Activated T-helper 1 cell treated with Interleukin-2 at 50 U/mL for 16 hours (primary cell): Measurements from ENCODE around the gene PTPRF.

ENCODE experiments used
- DNase-seq: peaks from one replicate; pipeline ENCODE4 v3.0.0-alpha.2; 2020; ENCODE audit warnings: low read depth

PTPRF gene

DNA sequence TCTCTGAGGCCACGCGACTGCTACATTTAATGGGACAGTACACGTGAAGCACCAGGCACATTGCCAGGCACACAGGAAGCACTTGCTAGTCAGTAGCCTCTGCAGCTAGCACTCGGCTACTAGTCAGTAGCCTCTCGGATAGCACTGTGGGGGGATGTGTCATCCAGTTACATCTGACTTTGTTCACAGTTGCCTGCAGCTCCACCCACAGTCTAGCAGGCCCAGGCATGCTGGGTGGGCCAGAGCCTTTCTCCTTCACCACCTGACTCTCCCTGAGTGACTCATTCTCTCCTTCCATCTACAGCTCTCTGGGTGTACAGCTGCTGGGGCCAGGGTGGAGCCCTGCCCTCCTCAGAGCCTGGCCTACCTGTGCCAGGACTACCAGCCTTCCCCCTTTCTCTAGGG lies 51.5 kb downstream of the PTPRF start:
- no peak for DNase-seq

DNA sequence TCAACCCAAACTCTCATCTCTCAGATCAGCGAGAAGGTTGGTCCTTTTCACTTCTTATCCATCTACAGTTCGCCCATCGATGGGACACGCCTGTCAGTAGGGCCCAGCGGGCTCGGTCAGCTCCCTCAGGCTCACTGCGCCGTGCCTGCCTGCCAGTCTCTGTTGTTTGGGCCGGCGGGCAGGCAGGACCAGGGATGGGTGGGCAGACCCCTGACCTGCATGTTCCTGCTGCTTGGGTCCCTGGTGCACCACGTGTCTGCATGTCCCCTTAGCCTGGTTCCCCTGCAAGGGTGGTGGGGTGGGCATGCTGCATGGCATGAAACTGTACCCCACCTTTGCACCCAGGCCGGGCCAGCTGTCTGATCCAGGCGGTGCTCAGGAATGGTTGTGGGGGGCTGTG lies 52.4 kb downstream of the PTPRF start:
- DNase-seq = no peak

DNA sequence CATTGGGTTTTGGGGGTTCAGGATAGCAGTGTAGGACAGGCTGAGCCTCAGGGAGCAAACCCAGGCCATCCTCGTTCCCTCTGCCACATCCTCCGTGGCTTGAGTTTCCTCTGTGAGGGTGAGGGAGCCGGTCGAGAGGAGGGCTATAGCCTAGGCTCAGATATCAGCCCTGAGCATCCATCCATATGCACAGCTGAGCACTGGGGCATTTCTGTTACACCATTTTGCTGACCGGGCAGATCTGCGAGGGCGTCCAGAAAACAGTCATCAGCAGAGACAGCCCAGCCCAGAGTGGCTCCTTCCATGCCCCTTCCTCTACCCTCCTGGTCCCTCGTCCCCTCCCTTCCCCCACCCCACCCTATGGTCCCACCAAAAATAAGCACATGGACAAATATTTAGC lies 53.5 kb downstream of the PTPRF start:
- DNase-seq = no peak

DNA sequence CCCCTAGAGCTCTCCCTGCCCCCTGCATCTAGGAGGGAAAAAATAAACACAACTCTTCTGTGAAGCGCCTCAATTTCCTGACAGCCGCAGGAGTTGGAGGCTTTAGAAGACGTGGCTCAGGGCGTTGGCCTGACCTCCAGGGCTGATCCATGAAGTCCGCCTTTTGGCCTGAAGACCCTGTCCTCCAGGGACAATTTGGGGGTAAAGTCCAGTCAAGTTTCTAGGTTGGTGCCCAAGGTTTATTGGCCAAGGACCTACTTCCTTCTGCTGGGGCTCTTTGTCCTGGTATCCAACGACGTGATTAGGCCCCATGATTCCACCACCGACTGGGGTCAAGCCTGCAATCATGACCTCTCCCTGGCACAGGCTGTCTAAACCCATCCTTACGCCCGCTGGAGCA lies 54.9 kb downstream of the PTPRF start:
- no peak for DNase-seq

DNA sequence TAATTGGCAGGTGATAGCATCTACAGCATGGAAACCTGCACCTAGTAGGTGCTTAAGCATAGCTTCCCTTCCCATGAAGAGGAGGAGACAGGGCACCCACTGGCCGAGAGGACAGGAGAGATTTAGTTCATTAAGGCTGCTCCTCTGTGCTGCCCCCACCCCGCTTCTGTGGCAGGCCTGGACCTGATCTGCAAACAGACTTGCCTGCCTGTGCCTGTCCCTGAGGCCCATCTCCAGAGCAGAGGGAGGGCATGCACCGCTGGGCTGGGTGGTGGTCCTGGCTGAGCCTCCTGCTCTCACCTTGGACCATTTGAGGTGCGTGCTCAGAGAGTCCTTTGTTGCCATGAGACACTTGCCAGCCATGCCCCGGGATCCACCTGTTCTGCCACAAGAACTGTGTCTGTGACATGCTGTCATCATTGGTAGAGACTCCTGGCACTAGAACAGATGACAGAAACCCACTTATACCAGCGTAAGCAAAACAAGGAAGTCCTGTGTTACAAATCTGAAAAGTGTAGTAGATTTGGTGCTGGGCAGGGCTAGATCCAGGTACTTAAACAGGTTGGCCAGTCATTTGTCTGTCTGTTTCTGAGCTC lies 55.6 kb downstream of the PTPRF start:
- no peak for DNase-seq

DNA sequence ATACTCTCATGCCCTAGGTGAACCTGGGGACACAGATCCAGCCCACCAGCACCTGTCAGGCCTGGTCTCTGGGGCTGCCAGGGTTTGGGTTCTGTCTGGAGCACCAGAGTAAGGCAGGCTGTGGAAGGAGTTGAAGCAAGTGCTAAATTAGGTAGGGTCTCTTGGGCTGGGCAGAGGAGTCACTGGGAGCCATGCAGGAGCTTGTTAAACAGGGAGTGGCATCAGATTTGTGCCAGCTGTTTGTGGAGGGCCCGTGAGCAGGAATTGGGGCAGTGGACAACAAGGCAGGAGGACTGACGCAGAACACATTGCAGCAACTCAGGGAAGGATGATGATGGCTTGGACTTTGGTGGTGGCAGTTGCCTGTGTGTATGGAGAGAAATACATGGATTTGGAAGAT lies 56.3 kb downstream of the PTPRF start:
- no peak for DNase-seq

DNA sequence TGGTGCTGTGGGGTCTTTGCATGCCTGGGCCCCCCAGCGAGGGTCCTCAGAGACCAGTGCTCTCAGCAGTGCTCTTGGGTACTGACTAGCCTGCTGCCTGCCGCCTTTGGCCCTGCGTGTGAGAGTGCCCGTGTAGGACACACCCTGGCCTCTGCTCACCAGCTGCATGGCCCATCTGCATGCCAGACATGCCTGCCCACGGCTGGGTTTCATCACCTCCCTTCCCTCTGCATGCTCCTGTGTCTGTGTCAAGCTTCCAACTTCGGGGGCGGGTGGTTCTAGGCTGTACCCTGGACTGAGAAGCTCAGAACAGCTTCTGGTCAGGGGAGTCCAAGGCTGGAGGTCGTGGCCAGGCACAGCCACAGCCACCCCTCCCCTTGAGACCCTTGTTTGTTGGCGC lies 56.9 kb downstream of the PTPRF start:
- no peak for DNase-seq

DNA sequence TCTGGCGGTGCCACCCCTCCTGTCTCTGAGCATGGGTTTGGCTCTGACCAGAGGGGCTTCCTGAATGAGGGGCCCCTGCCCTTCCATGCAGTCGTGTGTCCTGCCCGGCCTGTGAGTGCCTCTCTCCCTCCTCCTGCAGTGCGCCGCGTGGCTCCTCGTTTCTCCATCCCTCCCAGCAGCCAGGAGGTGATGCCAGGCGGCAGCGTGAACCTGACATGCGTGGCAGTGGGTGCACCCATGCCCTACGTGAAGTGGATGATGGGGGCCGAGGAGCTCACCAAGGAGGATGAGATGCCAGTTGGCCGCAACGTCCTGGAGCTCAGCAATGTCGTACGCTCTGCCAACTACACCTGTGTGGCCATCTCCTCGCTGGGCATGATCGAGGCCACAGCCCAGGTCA lies 57.9 kb downstream of the PTPRF start:
- no peak for DNase-seq

DNA sequence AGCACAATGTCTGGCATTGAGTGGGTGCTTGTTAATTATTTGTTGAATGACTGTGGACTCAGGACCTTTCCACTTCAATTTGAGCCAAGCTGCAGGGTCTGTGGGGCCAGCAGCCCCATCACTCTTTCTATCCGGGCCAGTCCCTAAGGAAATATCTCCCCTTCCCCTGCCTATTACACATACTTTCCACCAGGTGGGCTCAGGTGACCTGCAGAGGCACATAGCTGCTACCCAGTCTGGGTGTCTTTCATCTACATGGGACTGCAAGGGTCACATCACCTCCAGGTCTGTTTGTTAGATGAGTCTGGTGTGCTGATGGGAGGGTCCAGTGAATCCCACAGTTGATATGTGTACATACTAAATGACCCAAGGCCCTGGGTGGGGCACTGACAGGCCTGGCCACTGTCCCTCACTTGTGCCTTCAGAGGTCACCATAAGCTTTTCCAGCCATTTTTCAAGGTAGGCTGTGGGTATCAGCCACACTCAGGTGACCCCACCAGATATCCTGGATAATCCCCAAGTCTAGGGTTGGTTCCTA lies 59.8 kb downstream of the PTPRF start:
- DNase-seq = no peak

DNA sequence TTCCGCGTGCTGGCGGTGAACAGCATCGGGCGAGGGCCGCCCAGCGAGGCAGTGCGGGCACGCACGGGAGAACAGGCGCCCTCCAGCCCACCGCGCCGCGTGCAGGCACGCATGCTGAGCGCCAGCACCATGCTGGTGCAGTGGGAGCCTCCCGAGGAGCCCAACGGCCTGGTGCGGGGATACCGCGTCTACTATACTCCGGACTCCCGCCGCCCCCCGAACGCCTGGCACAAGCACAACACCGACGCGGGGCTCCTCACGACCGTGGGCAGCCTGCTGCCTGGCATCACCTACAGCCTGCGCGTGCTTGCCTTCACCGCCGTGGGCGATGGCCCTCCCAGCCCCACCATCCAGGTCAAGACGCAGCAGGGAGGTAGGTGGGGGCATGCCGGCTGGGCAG lies 60.5 kb downstream of the PTPRF start:
- DNase-seq = no peak

DNA sequence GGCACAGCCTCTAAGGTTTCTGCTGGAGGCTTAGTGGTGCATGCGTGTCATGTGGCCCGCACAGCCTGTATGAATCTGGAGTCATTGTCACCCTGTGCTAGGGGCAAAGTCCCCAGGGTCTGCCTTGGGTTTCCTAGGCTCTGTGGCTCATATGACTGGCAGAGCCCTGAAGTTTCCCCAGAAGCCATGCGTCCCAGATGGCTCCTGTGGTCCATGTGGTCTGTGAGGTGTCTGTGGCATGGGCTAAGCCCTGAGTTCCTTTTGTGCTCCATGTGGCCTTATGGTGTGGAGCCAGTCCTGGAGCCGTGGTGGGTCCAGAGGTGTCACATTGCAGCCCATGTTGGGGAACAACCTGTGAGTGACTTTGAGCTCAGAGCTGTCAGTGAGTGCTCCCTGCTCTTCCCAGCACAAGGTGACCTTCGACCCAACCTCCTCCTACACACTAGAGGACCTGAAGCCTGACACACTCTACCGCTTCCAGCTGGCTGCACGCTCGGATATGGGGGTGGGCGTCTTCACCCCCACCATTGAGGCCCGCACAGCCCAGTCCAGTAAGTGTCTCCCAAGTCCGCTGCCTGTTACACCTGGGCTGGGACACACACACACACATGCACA lies 61.5 kb downstream of the PTPRF start:
- DNase-seq = no peak

DNA sequence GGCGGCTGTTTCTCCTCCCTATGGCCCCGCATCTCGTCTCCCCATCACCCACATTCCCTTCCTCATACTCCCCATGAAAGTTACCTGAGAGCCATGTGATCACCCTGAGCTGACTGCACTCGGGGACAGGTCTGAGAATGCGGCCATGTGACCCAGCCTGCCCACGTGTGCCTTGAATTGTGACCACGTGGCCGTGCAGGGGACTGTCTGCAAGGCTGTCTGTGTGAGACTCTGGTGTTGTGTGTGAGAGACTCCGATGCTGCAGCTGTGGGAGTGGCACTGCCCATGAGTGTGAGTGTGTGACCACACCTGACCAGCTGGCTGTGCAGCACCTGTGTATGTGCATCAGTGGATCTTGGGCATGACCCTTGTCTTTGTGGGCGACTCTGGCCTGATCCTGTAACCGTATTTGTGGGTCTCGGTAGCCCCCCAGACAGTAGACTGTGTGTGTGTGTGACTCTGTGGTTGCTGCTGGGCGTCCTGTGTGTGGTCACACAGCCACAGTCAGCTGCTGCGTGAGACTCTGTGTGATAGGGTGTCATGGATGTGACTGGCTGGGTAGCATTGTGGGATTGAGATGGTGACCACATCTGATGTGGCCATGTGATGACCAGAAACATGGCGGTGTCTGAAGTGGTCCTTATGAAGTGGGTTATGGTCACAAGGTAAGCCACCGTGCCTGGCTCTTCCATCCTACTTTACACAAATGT lies 62.4 kb downstream of the PTPRF start:
- DNase-seq = no peak

DNA sequence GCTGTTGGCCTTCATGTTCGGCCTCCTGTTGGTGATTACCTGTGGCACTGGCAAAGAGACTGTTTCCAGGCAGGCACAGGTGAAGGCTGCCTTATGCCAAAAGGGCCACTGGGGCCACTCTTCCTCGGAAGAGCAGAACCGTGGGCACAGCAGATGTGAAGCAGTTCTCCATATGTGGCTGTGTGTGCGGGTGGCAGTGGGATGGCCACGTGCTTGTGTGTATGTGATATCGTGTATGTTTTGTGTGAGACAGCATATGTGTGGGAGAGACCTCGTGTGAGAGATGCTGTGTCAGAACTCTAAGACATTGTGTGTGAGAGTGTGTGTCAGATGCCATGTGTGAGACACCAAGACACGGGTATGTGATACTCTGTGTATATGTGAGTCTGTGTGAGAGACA lies 65.9 kb downstream of the PTPRF start:
- no peak for DNase-seq

DNA sequence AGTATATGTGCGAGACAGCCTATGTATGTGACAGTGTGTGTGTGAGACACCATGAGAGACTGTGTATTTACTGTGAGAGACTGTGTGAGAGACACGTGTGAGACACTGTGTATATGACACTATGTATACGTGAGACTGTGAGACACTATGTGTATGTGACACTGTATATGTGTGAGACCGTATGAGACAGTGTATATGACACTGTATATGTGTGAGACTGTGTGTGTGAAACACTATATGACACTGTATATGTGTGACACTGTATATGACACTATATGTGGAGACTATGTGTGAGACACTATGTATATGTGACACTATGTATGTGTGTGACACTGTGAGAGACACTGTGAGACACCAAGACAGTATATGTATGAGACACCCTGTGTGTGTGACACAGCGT lies 66.3 kb downstream of the PTPRF start:
- DNase-seq = no peak

DNA sequence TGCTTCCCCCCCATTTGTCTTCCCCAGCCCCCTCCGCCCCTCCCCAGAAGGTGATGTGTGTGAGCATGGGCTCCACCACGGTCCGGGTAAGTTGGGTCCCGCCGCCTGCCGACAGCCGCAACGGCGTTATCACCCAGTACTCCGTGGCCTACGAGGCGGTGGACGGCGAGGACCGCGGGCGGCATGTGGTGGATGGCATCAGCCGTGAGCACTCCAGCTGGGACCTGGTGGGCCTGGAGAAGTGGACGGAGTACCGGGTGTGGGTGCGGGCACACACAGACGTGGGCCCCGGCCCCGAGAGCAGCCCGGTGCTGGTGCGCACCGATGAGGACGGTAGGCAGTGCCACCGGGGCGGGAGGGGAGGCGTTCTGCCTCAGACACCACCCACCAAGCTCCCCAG lies 67.0 kb downstream of the PTPRF start:
- DNase-seq = no peak

DNA sequence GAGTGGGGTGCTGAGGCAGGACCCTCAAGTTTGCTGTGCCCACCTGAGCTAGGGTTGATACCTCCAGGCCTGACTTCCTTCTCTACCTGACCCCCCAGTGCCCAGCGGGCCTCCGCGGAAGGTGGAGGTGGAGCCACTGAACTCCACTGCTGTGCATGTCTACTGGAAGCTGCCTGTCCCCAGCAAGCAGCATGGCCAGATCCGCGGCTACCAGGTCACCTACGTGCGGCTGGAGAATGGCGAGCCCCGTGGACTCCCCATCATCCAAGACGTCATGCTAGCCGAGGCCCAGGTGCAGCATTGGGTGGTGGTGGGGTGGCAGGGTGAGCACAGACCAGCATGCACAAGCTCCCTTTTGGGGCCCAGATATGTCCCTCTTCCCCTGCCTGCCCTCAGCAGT lies 67.9 kb downstream of the PTPRF start:
- no peak for DNase-seq

DNA sequence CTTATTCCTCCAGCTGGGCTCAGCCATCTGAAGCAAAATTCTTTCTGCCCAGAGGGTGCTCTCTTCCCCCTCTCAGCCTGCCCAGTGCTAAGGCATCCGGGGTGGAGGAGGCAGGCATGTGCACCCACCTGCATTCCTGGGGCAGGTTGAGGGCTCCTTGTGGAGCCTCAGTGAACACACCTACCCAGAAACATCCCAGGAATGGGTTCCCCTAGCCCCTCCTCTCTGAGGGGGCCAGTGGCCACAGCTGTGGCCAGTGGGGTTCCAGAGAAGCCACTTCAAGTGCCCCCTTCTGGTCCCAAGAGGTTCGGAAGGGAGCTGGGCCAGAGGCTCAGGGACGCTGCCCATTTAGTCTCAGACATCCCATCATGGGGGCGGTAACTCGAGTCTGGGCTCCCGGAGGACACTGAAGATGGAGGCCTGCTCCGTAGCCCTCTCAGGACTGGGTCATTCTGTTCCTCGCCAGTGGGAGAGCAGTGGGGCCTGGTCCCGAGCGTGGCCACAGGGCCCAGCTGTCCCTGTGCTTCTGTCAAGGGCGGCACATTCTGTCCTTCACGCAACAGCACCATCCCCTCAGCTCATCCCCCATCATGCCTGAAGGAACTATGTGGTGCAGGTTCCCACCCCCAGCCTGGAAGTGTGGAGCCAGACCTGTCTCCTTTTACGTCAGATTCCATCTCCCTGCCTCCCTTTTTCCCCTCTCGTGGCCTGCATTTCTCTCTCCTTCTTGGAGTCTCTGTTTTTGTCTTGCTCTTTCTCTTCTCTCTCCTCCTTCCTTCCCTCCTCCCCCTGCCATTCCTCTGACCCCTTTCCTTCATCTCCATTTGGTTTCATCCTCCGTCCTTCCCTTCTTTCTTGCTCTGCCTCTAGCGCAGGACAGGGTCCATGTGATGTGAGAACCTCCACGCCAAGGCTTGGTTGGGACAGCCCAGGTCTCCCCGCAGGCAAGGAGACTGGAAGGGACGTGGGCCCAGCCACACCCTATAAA lies 69.6 kb downstream of the PTPRF start:
- DNase-seq = no peak

DNA sequence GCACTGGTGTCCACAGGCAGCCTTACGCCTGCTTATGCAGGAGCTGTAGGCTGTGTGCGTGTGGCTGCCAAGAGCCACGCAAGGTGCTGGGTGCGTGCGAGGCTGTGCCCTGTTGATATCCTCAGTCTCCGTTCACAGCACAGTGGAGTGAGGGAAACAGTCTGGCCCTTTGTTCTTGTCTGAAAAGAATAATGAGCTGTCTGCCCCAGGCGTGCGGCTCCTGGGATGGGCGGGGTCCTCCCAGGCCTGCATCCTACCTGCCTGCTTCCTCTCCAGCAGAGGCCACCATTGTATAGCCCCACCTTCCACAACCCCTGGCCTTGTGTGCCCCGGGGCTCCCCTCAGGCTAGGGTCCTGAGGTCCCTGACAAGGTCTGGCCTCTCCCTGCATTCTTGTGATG lies 72.3 kb downstream of the PTPRF start:
- DNase-seq = no peak

DNA sequence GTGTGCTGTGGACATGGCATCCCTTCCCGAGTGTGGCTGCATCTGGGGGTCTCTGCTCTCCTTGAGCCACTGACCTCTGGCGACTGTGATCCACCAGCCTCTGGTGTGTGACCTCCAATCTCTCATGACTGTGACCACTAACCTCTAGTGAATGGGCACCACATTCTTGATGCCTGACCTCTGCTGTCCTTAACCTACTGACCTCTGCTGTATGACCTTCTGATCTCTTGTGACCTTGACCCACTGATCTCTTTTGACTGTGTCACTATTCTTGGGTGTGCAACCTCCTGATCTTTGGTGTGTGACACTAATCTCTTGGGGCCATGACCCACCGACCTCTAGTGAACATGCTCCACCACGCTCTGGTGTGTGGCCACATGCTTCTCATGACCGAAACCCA lies 73.5 kb downstream of the PTPRF start:
- no peak for DNase-seq

DNA sequence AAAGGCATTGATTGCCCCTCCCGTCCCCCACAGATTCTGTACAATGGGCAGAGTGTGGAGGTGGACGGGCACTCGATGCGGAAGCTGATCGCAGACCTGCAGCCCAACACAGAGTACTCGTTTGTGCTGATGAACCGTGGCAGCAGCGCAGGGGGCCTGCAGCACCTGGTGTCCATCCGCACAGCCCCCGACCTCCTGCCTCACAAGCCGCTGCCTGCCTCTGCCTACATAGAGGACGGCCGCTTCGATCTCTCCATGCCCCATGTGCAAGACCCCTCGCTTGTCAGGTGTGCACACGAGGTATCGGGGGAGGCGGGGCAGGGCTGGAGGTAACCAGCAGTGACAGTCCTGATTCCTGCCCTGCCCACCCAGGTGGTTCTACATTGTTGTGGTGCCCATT lies 74.5 kb downstream of the PTPRF start:
- DNase-seq = no peak

DNA sequence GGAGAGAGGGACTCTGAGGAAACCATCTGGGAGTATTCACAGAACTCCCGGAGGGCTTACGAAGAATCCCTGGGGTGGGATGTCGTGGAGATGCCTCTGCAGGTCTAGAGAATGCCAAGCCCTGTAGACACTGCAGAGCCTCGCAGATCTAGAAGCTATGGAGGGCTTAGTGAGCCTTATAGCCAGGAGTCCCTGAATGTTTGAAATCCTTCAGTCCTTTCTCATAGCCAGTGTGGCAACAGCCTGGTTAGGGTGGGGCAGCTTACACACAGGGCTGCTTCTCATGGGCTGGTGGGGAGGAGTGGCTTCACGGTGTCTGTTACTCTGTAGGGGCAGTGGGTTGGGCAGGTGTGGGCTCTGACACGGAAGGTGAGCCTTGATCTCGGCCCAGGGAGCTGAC lies 75.1 kb downstream of the PTPRF start:
- no peak for DNase-seq

DNA sequence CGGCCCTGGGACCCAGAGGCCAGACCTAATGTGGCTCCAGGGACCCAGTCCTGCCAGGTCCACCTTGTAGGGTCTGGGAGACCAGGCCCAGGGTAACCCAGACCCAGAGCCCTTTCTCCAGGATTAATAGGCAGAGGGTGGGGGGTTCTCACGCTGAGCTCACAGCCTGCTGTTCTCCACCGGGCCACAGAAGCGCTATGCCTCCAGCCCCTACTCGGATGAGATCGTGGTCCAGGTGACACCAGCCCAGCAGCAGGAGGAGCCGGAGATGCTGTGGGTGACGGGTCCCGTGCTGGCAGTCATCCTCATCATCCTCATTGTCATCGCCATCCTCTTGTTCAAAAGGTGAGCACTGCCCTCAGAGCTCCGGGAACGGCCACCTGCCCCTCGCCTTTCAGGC lies 75.9 kb downstream of the PTPRF start:
- no peak for DNase-seq
